Epithelial cell of proximal tubule (primary cell): Measurements from ENCODE around the gene GNAI1. TPM values are rescaled to one million over a fixed set of nuclear protein-coding genes. Genes with fewer than 3 reads are reported as not detected.
A peak's percentile ranks its signal among the peaks of the same experiment; 100 is the strongest.

Experiments used
- DNase-seq: peaks from one replicate; pipeline ENCODE4 v3.0.0-alpha.2; 2011; ENCODE audit warnings: low read depth
- H3K4me3 ChIP-seq: 2 replicates; pipeline ENCODE4 v1.5.1; 2011; ENCODE audit warnings: low read depth, mild to moderate bottlenecking, low read length
- total RNA-seq: library from RNA; depleted of rRNA; stranded (reverse); fragments of >200 nt; gene quantifications from 2 replicates; pipeline ENCODE4 v1.2.3, GENCODE V29; 2015
- TF ChIP-seq, protein P1 (sequence below): conservative IDR thresholded peaks from 2 replicates; pipeline ENCODE4 v1.5.1; 2012; ENCODE audit warnings: low read depth, mild to moderate bottlenecking, low read length

Gene GNAI1
- total RNA-seq, 1 donor from 2014 or later: 30.0 TPM

DNA sequence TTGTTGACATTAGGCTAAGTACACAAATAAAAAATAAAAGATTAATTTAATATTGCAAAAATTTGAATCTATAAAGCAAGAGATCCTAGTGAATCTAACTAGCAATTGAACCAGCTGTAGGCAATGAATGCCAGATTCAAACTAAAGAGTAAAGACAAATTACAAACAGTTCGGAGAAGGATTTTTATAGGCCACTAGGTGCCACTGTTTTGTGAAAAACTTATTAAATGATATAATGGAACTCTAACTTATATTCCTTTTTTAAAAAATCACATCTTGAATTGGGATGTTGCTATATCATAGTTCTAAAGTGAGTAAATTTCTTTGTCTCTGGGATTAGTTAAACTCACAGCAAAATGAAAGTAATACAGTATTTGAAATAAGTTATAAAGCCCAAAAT lies 39.1 kb upstream of the GNAI1 start:
- TF ChIP-seq, protein P1, sequence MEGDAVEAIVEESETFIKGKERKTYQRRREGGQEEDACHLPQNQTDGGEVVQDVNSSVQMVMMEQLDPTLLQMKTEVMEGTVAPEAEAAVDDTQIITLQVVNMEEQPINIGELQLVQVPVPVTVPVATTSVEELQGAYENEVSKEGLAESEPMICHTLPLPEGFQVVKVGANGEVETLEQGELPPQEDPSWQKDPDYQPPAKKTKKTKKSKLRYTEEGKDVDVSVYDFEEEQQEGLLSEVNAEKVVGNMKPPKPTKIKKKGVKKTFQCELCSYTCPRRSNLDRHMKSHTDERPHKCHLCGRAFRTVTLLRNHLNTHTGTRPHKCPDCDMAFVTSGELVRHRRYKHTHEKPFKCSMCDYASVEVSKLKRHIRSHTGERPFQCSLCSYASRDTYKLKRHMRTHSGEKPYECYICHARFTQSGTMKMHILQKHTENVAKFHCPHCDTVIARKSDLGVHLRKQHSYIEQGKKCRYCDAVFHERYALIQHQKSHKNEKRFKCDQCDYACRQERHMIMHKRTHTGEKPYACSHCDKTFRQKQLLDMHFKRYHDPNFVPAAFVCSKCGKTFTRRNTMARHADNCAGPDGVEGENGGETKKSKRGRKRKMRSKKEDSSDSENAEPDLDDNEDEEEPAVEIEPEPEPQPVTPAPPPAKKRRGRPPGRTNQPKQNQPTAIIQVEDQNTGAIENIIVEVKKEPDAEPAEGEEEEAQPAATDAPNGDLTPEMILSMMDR: peak; percentile 54
- no peak for DNase-seq
- no peak overlapping the region for H3K4me3 ChIP-seq

DNA sequence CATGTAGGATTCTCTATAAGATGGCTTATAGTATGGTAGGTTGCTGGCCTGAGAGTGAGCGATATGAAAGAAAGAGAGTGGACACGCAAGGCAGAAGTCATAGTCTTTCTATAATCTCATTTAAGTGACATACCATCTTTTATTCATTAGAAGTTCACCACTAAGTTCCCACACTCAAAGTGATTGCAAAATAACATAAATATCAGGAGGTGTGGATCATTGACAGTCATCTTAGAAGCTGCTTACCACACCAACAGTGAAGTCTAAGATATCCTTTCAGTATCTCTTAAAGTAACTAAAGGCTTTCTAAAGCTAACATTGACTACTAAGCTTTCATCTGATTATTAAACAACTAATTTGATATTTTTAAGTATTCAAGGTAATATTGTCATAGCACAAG lies 36.9 kb upstream of the GNAI1 start:
- no peak overlapping the region for H3K4me3 ChIP-seq
- TF ChIP-seq, protein P1: no peak
- no peak for DNase-seq

DNA sequence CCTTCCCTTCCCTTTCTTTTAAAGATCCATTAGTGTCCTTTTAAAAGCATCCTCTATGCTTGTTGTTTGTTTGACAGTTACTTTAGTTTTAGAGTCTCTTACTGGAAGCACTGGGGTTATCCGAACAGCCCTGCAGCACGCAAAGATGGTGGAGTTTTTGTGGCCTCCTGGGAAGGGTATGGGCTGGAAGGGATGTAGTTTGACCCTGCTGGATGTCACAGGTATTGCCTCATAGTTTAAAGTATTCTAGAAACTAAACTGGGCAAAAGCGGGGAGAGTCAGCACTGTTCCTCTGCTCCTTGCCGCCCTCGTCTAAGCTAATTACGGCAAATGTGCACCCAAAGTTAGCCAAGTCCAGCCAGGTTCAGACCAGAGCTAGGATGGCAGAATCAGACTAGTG lies 35.8 kb upstream of the GNAI1 start:
- TF ChIP-seq, protein P1: peak; percentile 44
- no peak for DNase-seq
- no peak overlapping the region for H3K4me3 ChIP-seq

DNA sequence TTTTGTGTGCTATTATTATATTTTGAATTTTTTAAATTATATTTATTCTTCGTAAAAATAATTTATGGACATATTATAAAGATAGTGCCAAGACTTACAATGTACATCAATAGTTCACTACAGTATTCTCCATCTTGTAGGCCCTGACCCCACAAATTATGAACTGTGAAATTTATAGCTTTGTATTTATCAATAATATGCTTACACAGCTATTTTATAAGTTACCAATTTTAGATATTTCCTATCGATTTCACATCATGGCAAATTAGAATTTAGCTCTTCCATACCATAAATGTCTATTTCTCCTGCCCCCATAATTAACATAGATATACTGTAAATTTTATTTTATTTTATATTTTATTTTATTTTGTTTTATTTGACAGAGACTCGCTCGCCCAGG lies 34.4 kb upstream of the GNAI1 start:
- TF ChIP-seq, protein P1: no peak
- H3K4me3 ChIP-seq: no peak overlapping the region

DNA sequence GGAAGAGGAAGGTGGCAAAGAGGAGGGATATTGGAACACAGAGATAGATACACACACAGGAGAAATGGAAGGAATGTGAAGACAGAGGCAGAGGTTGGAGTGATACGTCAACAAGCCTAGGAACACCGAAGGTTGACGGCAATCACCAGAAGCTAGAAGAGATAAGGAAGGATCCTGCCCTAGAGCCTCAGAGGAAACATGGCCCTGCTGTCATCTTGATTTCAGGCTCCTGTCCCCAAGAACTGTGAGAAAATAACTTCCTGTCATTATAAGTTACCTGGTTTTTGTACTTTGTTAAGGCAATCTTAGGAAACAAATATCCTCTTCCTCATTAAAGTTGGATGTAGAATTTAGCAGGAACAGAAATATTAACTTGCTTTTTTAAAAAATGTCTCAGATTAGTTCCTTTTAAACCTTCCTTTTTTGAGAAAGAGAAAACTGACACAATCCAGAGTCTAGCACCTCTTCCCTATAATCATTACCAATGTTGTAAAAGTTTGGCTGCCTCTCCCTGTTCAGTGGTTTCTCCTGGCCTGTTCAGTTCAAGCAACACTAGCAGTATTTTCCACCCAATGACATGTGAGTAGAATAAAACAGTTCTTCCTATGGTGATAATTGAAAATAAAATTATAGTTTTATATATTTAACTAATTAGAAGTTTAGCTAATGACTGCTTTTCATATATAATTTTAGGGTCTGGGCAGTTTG lies 28.8 kb upstream of the GNAI1 start:
- TF ChIP-seq, protein P1: no peak
- DNase-seq: no peak
- H3K4me3 ChIP-seq: no peak overlapping the region

More for the DNA sequence above, 34.4 kb upstream of the GNAI1 start:
- no peak for DNase-seq

DNA sequence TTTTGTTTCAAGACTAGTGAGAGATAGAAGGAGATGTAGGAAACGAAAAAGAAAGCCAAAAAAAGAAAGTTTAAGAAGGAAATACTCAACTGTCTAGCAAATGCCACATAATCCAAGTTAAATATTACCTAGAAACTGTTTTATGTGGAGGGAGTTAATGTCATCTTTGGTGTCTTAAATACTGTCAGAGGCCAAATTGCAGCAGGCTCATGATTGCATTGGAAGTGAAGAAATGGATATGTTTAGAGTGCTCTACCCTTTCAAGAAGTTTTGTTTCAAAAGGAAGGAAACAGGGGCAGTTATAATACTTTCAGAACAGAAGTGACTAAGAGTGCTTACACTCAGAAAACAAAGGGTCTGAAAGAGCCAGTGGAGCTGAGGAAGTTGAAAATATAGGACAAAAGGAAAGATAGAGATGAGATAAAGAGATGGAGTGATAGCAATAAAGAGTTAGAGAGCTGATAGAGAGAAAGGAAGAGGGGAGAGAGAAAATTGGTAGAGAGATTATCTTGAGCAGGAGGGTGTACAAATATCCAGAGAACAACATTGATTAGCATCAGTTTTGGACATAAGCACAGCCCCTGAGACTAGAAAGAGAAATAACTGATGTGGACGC lies 28.0 kb upstream of the GNAI1 start:
- H3K4me3 ChIP-seq: no peak overlapping the region
- DNase-seq: no peak
- TF ChIP-seq, protein P1: no peak

DNA sequence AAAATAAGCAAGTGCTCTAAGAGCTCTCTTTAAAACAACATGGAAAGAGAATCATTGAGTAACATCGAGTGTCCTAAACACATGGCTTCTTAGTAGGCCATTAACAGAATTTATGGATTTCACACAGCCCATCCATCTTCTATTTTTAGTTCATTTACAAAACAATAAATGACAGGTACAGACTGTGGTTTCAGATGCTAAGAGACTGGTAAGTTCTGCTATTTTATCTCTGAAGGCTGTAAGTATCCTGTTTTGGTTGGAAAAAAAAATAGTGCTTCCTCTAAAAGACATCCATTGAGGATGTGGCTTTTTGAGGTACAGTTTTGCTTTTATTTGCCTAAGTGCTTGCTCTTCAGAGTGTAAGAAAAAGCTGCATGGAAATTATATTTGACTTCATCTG lies 27.4 kb upstream of the GNAI1 start:
- TF ChIP-seq, protein P1: no peak
- no peak overlapping the region for H3K4me3 ChIP-seq
- no peak for DNase-seq
